NCI-H128 (cell line): ENCODE results near the gene DGCR8.

Experiments used
- DNase-seq: peaks from one replicate; lab custom pipeline; 2025; ENCODE audit not compliant: unreplicated experiment; lab: John Stamatoyannopoulos, UW

Gene DGCR8

DNA sequence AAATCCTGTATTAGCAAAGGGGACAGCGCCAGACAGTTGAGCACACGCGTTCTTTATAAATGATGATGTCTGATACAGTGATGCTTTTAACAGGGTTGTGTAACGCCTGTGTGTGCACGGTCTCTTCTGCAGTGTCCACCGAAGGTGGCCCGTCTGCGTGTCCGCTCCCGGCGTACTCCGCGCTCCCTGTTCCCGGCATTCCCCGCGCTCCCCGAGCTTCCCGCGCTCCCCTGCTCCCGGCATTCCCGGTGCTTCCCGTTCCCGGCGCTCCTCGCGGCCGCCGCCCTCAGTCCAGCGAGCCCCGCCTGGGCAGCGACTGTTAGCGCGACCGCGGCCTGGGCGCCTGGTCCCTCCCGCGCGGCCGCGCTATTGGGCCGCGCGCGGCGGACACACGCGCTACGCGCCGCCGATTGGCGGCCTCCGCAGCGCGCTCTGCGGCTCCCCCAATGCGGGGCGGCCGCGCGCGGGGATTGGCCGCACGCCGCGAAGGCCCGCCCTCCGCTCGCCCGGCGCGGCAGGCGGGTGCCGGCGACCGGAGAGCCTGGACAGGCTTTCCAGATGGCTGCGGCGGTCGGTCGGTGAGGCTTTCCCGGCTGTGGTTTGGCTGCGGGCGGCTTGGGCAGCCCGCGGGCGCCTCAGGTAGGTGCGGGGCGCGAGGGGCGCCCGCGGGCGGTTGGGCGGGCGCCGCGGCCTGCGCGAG lies at the start of gene DGCR8:
Gene DGCR8, plus strand, starts transcription at position 497 of the 700 bp plus-strand sequence. CDS start 5,723 bp downstream, outside the sequence.
- DNase-seq: peak; percentile 83

DNA sequence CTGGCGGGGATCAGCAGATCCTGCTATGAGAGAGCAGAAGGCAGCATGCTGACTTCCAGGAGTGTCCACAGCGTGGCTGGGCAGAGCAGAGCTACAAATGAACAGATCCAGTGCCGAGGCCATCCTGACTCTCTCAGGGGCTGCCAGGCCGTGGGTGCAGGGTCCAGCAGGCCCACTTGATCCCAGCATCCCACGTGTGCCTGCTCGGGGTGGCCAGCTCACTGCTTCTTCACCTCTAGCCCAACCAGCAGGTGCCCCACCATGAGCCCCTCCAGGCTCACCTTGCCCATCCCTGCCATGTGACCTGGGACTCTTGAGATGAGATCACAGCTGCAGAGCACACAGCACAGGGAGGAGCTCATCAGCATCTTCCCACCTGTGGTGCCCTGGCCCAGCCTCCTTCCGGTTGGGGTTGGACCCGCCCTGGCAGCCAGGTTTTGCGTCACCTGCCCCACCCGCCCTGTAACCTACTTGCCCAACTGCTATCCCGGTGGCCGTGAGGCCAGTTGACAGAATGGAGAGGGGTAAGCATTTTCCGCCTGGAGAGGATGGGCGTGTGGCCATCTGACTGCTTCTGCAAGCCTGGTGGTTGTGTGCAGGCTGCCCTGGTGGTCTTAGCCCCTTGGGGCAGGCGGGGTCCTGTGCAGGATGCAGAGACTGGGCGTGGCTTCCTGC lies 48.2 kb upstream of the DGCR8 start:
- DNase-seq: no peak

DNA sequence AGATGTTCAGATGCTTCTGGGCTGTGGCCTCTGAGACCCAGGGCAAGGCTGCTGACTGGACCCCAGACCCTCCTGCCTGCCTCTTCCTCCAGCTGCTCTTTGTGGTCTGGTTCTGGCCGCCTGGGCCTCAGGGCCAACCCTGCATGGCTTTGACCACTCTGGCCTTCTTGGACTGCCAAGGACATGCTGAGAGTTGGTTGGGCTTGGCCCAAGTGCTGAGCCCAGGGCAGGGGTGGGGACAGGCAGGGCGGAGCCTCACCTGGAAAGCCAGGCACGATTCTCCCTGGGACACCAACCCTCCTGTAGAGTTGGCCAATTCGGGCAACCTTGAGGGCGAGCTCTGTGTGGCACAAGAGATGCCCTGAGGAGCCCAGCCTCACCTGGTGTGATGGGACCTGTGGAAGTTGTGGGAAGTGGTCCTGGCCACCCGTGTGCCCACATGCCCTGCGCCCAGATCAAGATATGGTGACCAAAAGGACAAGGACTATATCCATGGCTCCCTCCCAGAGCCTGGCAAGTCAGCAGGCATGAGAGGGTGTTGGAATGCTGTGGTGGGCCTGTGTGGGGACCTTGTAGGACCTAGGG lies 47.5 kb upstream of the DGCR8 start:
- DNase-seq: no peak

DNA sequence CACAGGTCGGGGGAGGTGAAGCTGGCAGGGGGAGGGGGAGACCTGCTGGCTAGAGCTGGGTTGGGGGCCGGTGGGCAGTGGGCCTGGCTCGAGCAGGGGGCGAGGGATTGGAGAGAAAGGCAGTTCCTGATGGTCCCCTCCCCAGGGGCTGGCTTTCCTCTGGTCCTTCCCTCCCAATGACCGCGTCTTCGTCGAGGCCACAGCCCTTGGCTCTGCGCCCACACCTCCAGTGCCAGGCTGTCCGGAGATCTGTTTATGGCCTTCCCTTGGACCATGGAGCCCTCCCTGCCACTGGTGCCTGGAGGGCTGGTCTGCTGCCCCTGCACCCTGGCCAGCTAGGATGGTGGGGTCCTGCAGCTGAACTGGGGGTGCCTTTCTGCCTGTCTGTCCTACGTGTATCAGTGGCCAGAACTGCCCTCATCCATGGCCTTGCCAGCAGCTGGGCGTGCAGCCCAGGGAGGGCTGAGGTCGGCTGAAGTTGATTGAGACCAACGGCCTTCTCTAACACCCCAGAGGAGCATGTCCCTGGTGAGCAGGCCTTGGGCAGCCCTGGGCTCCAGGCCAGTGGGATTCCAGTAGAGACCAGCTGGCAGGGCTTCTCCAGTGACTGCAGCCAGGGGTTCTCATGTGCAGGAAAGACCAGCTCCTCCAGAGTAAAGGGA lies 46.9 kb upstream of the DGCR8 start:
- DNase-seq: no peak

- DNase-seq: no peak
These were observed 45.9 kb upstream of the DGCR8 start for GRCh38 chr22:20034143-20034542.

DNA sequence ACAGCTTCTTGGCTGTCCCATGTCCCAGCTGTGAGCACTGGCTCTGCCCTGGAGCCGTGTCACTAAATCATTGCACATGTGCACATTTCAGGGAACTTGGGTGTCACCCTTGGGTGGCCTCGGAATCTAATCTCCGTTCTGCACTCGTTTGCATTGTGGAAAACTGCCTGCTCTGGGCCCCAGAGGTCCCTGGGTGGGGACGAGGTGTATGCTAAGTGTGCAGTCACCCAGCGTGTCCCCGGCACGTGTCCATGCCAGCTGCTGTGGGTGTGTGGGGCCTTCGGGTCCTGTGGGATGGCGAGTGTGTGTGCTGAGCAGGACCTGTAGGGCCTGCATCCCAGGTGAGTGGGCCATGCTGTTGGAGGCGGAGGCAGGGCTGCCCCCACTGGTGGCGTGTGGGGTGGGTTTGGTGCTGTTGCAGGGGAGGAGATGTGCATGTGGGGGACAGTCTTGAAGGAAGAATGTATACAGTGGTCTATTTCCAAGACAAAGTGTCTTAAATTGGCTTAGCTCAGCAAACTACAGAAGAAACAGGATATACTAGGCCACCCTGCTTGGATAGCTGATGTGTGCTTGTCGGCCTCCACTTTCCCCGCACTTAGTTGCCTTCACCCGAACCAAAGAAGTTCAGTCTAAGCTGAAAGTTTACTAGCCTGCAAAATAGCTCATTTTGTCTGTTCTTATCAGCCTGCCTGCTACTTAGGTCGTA lies 44.5 kb upstream of the DGCR8 start:
- DNase-seq: no peak

DNA sequence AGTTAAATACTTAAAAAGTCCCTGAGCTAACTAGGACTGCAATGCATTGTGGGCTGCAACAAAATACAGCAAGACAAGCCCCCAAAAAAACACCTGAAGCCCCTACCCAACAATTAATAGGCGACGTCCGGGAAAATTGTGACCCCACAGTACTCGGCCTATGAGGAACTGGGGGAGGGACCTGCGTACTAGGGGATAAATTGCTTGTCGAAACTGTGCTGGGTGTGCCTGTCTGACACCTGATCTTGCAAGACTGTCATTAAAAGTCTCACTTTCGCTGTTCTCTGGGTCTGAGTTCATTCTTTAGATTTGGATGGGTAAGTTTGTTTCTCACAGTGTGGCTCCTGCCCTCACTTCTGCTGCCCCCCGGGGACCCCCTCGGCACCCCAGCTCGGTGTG lies 44.0 kb upstream of the DGCR8 start:
- DNase-seq: no peak

GRCh38 chr22:20036535-20037392 lies 43.3 kb upstream of the DGCR8 start:
- DNase-seq: no peak

- DNase-seq: no peak
These were observed 42.6 kb upstream of the DGCR8 start for GRCh38 chr22:20037419-20037818.

DNA sequence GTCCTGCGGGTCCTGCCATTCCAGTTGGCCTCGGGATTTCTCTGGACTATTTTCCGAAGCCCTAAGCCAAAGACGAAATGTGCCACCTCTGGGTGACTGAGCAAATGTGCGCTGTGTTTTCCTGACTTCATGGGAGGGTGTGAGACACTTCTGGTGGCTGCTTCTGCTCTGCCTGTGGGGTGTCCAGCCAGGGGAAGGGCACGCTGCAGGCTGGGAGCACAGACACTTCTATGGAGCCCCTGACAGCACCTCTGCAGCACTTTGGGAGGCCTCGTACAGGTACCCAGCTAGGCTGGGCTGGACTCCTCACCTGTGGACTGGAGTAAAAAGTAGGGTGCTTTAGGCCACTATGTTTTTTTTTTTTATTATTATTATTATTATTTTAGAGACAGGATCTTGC lies 41.5 kb upstream of the DGCR8 start:
- DNase-seq: no peak

- DNase-seq: no peak
These were observed 40.2 kb upstream of the DGCR8 start for GRCh38 chr22:20039683-20040325.

GRCh38 chr22:20040327-20041200 lies 39.5 kb upstream of the DGCR8 start:
- no peak for DNase-seq

- no peak for DNase-seq
These were observed 36.7 kb upstream of the DGCR8 start for GRCh38 chr22:20043057-20043996.

GRCh38 chr22:20043997-20044342 lies 36.1 kb upstream of the DGCR8 start:
- no peak for DNase-seq

DNA sequence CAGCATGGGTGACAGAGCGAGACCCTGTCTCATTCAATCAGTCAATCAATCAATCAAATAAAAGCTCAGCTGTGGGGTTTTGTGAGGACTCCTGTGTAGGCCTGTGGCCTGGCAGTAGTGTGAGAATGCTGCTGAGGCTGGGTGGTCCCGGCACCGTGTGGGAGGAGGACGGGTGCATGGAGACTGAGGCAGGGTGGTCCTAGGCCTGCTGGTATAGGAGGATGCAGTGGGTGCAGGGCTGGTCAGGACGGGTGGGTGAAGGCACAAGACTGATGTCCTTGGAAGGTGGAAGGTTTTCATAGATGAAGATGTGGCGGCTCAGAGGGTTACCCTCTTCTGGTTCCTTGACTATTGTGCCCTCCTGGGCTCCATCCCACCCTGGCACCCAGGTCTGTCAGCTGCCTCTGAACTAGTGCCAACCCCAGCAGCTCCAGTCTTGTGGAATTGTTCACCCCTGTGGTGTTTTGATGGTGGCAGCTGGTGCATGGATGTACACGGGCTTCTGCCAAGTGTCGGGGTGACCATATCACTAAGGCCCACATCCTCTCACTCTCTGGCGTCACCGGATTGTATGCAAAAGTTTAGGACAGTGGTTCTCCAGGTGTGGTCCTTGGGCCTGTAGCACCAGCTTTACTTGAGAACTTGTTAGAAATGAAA lies 35.4 kb upstream of the DGCR8 start:
- DNase-seq: no peak

GRCh38 chr22:20046730-20047129 lies 33.3 kb upstream of the DGCR8 start:
- DNase-seq: no peak

DNA sequence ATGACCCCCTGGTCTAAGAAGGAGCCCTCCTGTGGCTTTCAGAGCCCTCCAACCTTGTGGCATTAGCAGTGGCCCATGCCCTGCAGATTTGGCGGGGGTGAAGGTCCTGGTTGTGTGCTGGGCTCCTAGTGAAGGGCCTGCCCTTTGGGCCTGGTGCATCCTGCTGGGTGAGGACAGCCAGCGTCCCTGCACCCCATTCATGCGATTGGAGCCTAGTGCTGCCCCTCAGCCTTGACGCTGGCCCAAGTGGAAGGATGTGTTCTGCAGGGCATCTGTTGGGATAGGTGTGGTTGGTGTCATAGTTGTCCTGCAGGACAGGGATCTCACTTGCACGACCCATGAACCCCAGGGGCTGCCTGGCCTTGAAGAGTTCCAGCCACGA lies 28.1 kb upstream of the DGCR8 start:
- no peak for DNase-seq
